ENCODE data around the gene DMBX1. TPM values are rescaled to one million over a fixed set of nuclear protein-coding genes. Genes with fewer than 3 reads are reported as not detected.

DMBX1 gene
- polyA plus RNA-seq, 3 donors: 0.16 TPM; not detected in 2

DNA sequence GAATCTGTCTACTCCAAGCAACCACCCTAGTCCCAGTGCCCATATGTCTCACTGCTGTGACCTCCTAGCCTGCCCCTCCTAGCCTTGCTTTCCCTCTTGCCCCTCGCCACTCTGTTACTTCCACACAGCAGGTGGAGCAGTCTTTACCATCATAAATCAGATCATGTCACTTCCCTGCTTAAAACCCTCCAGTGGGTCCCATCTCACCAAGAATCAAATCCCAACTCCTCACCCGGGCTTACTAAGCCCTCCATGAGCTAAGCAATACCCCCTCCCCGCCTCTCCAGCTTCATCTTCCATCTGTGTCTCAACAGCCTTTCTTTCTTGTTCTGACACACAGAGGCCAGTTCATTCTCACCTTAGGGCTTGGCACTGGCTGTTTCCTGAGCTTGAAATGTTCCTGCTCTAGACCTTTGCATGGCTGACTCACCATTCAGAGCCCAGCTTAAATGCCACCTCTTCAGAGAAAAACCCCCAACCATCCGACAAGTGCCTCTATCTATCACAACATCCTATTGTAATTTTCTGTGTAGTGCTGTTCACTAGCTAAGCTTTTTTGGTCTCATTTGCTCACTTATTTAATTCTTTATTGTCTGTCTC lies 39.5 kb downstream of the DMBX1 start:
- WGBS, 3 donors: 45 to 62% (median 61%) methylated on average over 4 of the region's 4 CpGs
- H3K27ac ChIP-seq (ENCODE audit: low read depth, low read length): no peak overlapping the region

DNA sequence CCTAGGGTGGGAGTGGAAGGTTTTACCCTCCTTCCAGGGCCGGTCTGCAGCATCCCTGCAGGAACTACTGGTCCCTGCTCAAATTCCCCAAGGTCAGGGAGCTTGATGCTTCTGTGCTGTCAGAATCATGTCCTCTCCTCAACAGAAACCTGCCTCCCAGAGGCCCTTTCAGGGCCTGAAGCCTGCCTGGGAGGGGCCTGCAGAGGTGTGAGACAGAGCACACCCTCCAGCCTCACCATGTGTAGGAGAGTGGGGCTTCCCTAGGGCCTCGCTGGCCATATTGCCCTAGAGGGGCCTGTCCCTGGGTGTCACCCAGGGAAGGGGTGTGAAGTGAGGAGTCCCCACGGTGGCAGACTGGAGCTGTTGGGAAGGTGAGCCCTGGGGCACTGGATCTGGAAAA lies 40.7 kb downstream of the DMBX1 start:
- 69 to 83% (median 72%) methylated on average over 3 of the region's 3 CpGs for WGBS, 3 donors
- no peak overlapping the region for H3K27ac ChIP-seq (ENCODE audit: low read depth, low read length)

DNA sequence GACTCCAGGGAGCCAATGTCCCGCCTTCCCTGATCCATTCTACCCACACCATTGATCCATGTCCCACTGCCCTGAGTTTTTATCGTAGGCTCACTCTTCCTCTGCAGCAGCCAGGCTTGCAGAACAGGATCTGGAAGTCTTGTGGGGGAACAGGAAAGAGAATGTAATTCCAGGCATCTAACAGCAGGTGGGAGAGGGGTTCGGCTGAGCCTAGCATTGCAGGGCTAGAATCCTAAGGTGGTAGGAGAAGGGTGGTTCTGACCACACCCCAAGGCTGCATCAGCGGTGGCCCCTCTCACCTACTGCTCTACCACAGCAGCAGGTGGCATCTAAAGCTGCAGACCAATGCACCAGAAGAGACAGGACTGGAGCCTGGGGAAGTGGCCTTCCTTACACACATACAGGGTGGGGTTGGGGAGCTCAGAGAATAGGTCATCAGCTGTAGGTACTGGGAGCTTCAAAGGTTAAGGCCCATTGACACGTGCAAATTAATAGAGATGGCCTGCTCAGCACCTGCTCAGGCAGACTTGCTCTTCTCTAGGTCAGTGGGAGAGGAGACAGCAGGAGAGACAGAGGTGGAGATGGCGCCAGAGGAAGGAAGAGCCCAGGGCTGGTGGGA lies 41.3 kb downstream of the DMBX1 start:
- H3K27ac ChIP-seq (ENCODE audit: low read depth, low read length): no peak overlapping the region
- 61 to 71% (median 69%) methylated on average over 6 of the region's 6 CpGs for WGBS, 3 donors

DNA sequence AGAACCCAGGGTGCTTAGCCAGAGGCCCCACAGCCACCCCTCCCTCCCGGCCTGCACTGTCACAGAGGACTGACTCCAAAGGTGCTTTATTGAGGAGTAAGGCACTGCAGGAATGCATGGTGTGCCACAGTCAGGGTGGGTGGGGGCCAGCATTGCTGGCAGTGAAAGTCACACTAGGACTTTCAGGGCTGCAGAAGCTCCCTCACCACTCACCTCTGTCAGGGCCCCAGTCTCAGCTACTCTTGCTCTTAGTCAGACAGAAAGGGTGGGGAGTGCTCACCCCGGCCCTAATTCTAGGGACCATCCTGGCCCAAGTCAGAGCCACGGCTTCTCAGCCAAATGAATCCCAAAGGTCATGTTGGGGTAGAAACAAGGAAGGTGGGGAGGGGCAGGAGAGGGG lies 42.5 kb downstream of the DMBX1 start:
- H3K27ac ChIP-seq (ENCODE audit: low read depth, low read length): no peak overlapping the region
- whole genome bisulfite sequencing, 3 donors: 64 to 68% (median 65%) methylated on average over 3 of the region's 3 CpGs

DNA sequence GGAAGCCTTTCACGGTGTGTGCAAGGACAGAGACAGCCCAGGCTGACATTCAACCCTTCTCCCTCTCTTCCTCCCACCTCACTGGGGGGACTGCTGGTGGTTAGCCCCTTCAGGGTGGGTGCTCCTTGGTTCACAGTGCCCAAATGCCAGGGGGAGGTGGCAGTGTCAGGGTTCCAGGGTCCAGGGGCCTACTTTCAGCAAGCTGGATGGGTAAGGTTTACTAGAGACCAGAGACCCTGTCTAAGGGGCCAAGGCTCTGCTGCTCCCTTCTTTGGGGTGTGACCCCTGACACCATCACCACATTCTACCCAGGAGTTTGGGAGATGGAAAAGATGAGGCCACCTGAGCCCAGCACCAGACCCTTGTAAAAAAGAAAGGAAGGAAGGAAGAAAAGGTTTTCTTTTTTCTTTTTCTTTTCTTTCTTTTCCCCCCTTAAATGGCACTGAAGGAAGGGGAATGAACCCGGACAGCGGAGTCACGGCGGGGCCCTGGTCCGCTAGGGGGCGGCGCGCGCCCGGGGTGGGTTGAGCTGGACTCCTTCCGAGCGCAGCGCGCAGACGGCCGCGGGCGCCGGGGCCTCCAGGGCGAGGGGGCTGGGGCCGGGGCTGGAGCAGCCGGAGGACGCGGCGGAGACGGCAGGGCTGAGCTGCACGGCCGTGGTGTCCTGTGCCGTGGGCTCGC lies 43.0 kb downstream of the DMBX1 start:
- no peak overlapping the region for H3K27ac ChIP-seq (ENCODE audit: low read depth, low read length)
- WGBS, 3 donors: 2% methylated on average over 27 to 31 of the region's 31 CpGs

DNA sequence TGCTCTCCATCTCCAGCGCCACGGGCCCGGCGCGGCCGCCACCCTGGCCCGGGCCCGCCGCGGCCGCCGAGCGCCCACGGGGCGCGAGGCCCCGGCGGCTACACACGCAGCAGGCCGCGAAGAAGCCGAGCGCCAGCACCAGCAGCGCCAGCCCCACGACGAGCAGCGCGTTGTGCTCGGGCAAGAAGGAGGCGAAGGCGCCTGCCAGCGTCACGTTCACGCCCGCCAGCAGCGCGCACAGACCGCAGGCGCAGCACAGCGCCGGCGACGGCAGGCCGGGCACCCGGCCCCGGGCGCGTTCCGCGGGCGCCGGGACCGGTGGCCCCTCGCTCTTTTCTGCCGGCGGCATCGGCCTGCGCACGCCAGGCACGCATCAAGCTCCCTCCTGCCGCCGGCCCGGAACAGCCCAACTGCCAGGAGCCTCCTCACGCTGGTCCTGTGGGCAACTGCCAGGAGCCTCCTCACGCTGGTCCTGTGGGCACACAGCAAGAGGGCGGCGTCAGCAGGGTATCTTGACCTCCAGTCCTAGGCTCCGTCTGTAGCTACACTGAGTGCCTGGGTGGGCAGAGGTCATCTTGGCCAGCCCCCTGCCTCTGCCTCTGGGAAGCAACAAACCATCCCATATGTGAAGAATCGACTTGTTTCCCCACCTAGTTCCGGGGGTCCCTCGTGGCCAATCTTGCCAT lies 43.7 kb downstream of the DMBX1 start:
- WGBS, 3 donors: 6 to 14% (median 7%) methylated on average over 42 to 71 of the region's 71 CpGs
- no peak overlapping the region for H3K27ac ChIP-seq (ENCODE audit: low read depth, low read length)

DNA sequence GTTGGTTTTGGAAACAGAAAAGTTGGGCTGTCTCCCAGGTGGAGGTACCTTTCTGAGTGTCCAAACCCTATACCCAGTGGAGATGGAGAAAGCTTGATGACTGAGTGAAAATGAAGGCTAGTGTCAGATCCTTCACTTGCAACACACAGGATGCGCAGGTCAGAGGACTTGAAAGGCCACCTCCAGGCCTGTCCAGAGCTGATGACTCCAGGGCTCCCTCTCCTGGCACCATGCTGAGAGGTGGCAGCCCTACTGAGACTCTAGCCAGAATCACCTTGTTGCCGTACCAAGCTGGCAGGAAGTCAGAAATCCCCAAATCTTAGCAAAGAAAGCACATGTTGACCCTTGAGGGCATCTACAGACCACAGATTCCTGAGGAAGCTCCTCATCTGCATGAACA lies 45.4 kb downstream of the DMBX1 start:
- no peak overlapping the region for H3K27ac ChIP-seq (ENCODE audit: low read depth, low read length)
- WGBS, 3 donors: 58 to 65% (median 64%) methylated on average over 2 of the region's 2 CpGs

DNA sequence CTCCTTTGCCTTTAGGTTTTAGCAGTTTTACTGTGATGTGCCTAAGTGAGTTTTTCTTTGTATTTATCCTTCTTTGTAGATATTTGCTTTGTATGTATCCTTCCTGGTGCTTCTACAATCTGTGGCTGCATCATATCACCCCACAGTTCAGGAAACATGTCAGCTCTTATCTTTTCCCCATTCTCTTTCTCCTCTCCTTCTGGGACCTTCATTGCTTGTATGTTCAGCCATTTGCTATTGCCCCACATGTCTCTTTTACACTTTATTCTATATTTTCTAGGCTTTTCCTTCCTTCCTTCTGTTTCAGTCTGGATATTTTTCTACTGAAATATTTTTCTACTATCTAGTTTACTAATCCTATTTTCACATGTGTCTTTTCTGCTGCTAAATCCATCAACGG lies 46.9 kb downstream of the DMBX1 start:
- WGBS, 3 donors: 89 to 96% (median 93%) methylated on average over 1 of the region's 1 CpG
- no peak overlapping the region for H3K27ac ChIP-seq (ENCODE audit: low read depth, low read length)

DNA sequence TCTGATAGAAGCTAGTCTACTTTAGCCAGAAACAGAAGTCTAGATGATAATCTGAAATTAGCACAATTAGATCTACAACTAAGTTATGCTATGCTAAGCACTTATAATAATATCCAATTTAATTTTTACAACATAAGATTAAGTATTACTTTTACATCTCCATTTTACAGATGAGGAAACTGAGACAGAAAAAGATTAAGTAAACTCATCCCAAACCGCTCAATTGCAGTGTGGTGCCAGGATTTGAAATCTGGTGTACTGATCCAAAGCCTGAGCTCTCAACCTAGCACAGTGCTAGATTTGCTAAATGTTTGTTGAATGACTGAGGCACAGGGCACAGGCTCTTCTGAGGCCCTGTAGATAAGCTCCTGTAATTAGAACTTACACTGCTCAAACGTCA lies 48.0 kb downstream of the DMBX1 start:
- no peak overlapping the region for H3K27ac ChIP-seq (ENCODE audit: low read depth, low read length)
- WGBS, 3 donors: 68 to 74% (median 73%) methylated on average over 2 of the region's 2 CpGs

DNA sequence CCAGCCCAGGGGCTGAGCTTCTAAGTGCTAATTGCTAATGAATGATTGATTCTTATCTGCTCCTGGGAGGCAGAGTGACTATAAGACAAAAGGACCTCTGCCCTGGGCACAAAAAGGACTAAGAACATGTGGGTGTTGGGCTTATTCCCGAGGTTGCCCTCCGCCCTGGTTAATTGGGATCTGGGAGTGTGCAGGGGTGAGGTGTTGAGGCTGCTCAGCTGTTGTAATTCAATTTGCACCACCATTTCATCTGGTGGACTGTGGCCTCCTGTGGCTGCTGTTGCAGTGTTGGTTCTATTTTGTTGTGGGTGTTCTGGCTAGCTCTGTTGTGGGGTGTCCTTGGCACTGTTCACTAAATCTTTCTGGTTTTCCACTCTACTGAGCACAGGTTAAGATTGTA lies 48.5 kb downstream of the DMBX1 start:
- 73 to 89% (median 76%) methylated on average over 2 of the region's 2 CpGs for WGBS, 3 donors
- H3K27ac ChIP-seq (ENCODE audit: low read depth, low read length): no peak overlapping the region

Other genes starting within 250 kb of the DMBX1 start
- gene RAD54L, start 242.1 kb upstream of the DMBX1 start, polyA plus RNA-seq: under 1 TPM; 0.10 to 0.24 (median 0.11) TPM
- 10 to 100 TPM; 29.5 to 52.7 (median 33.1) TPM for gene LRRC41, start 186.2 kb upstream of the DMBX1 start, polyA plus RNA-seq
- gene UQCRH, start 186.1 kb upstream of the DMBX1 start, polyA plus RNA-seq: 100 to 1,000 TPM; 224 to 744 (median 624) TPM
- gene NSUN4, start 149.0 kb upstream of the DMBX1 start, polyA plus RNA-seq: 10 to 100 TPM; 10.0 to 19.8 (median 10.8) TPM
- gene FAAH, start 95.5 kb upstream of the DMBX1 start, polyA plus RNA-seq: 10 to 100 TPM in 2 of 3 donors, 1 to 10 TPM in 1; 9.2 to 31.4 (median 24.6) TPM
- not detected for gene KNCN, start 61.8 kb downstream of the DMBX1 start, polyA plus RNA-seq
- gene MKNK1, start 114.4 kb downstream of the DMBX1 start, polyA plus RNA-seq: 10 to 100 TPM; 31.0 to 63.1 (median 39.3) TPM
- 10 to 100 TPM; 16.9 to 25.8 (median 24.4) TPM for gene MOB3C, start 127.0 kb downstream of the DMBX1 start, polyA plus RNA-seq
- gene ATPAF1, start 178.5 kb downstream of the DMBX1 start, polyA plus RNA-seq: 10 to 100 TPM; 25.1 to 66.1 (median 53.6) TPM
- not detected for gene TEX38, start 182.0 kb downstream of the DMBX1 start, polyA plus RNA-seq
- 10 to 100 TPM; 16.8 to 47.3 (median 43.4) TPM for gene EFCAB14, start 229.3 kb downstream of the DMBX1 start, polyA plus RNA-seq

Data from adipose tissue (tissue), 3 donors.